Astrocyte of the spinal cord (primary cell): ENCODE data around the gene TRIM71.
"Not testable (repeated sequence)": the region's sequence is repeated elsewhere in the genome, so short reads cannot be mapped to it uniquely, and the experiment has no call there.

ENCODE experiments used
- DNase-seq: peaks from one replicate; pipeline ENCODE4 v3.0.0; 2011; ENCODE audit warnings: low read depth, low spot score
- H3K4me3 ChIP-seq: 2 replicates; pipeline ENCODE4 v1.5.1; 2011; ENCODE audit warnings: low read depth, mild to moderate bottlenecking, low read length, moderate library complexity
- CTCF ChIP-seq: IDR thresholded peaks from 2 replicates; pipeline ENCODE4 v1.5.1; 2012; ENCODE audit warnings: low read depth, mild to moderate bottlenecking, low read length, inconsistent platforms
- in situ Hi-C: cut with HindIII; loops from 2 replicates; pipeline ENCODE4 v1.10.0; 2017; ENCODE audit warnings: low sequenced_read_pairs

The TRIM71 gene

GRCh38 chr3:32940726-32941125, 122.9 kb downstream of the TRIM71 start:
- in situ Hi-C loops: no loop called here
- no peak for TF ChIP-seq CTCF
- no peak for DNase-seq

GRCh38 chr3:32945136-32945535, 127.3 kb downstream of the TRIM71 start:
- in situ Hi-C loops: no loop called here
- no peak for TF ChIP-seq CTCF
- DNase-seq: no peak
- H3K4me3 ChIP-seq: no peak overlapping the region

More at GRCh38 chr3:32940726-32941125, 122.9 kb downstream of the TRIM71 start:
- H3K4me3 ChIP-seq: no peak overlapping the region

- H3K4me3 ChIP-seq, in situ Hi-C loops: not testable (repeated sequence)
Measured at GRCh38 chr3:32945598-32945997, 127.8 kb downstream of the TRIM71 start.

GRCh38 chr3:32946973-32947788, 129.4 kb downstream of the TRIM71 start:
- TF ChIP-seq CTCF: no peak
- no peak for DNase-seq
- H3K4me3 ChIP-seq: no peak overlapping the region
- in situ Hi-C loops: no loop called here

More at GRCh38 chr3:32945598-32945997, 127.8 kb downstream of the TRIM71 start:
- DNase-seq: not testable (repeated sequence)
